Liver (tissue), 9 donors: Measurements from ENCODE around the gene ILKAP. TPM values are rescaled to one million over a fixed set of nuclear protein-coding genes. Genes with fewer than 3 reads are reported as not detected.

ENCODE experiments used
- DNase-seq: peaks from one replicate; pipeline ENCODE4 v3.0.0-alpha.2; 2017; ENCODE audit warnings: low spot score
- H3K27ac ChIP-seq, 2 donors: one replicate each; pipeline ENCODE4 v1.7.0; 2013; ENCODE audit warnings: inconsistent platforms in 2 of 2, low read length in 2 of 2, control low read depth in 1 of 2, low read depth in 1 of 2, mild to moderate bottlenecking in 1 of 2
- H3K27me3 ChIP-seq, 4 donors: one replicate each; pipeline versions ENCODE4 v1.6.1 to v1.7.0; 2013; ENCODE audit warnings: low read length in 3 of 4, inconsistent platforms in 1 of 4, mild to moderate bottlenecking in 1 of 4, moderate library complexity in 1 of 4; ENCODE audit not compliant: control insufficient read depth in 4 of 4, insufficient read depth in 4 of 4
- H3K36me3 ChIP-seq, 4 donors: one replicate each; pipeline versions ENCODE4 v1.6.1 to v1.7.0; 2013; ENCODE audit warnings: low read length in 3 of 4, mild to moderate bottlenecking in 3 of 4, low read depth in 1 of 4, moderate library complexity in 1 of 4; ENCODE audit not compliant: control insufficient read depth in 4 of 4, insufficient read depth in 3 of 4
- H3K4me1 ChIP-seq, 4 donors: one replicate each; pipeline versions ENCODE4 v1.6.1 to v1.7.0; 2013; ENCODE audit warnings: low read length in 3 of 4, mild to moderate bottlenecking in 3 of 4, moderate library complexity in 1 of 4; ENCODE audit not compliant: control insufficient read depth in 4 of 4, insufficient read depth in 4 of 4
- H3K4me3 ChIP-seq, 3 donors: one replicate each; pipeline versions ENCODE4 v1.6.1 to v1.7.0; 2013; ENCODE audit warnings: low read length in 3 of 3, control low read depth in 1 of 3, low read depth in 1 of 3, mild to moderate bottlenecking in 1 of 3
- H3K9ac ChIP-seq, 2 donors: one replicate each; pipeline ENCODE4 v1.7.0; 2013; ENCODE audit warnings: low read length in 2 of 2, mild to moderate bottlenecking in 2 of 2, moderate library complexity in 2 of 2, control low read depth in 1 of 2, low read depth in 1 of 2
- H3K9me3 ChIP-seq, 4 donors: one replicate each; pipeline versions ENCODE4 v1.6.1 to v1.7.0; 2013; ENCODE audit warnings: low read length in 3 of 4; ENCODE audit not compliant: control insufficient read depth in 4 of 4
- EGR1 ChIP-seq, 2 donors: IDR thresholded peaks; 2 replicates each; pipeline ENCODE4 v1.6.1; 2016 to 2018; ENCODE audit warnings: antibody characterized with exemption in 2 of 2, low read depth in 2 of 2
- FOXA1 ChIP-seq: IDR thresholded peaks from 2 replicates; pipeline ENCODE4 v1.6.1; 2016; ENCODE audit warnings: antibody characterized with exemption
- FOXA2 ChIP-seq: IDR thresholded peaks from 2 replicates; pipeline ENCODE4 v1.6.1; 2016; ENCODE audit warnings: antibody characterized with exemption
- GABPA ChIP-seq, 2 donors: IDR thresholded peaks in 1 of 2; conservative IDR thresholded peaks in 1 of 2; 2 replicates each; pipeline ENCODE4 v1.6.1; 2016; ENCODE audit warnings: antibody characterized with exemption in 2 of 2, mild to moderate bottlenecking in 1 of 2, moderate library complexity in 1 of 2
- HNF4A ChIP-seq, 2 donors: conservative IDR thresholded peaks; 2 replicates each; pipeline ENCODE4 v1.6.1; 2016; ENCODE audit warnings: antibody characterized with exemption in 2 of 2, mild to moderate bottlenecking in 2 of 2
- HNF4G ChIP-seq: IDR thresholded peaks from 2 replicates; pipeline ENCODE4 v1.6.1; 2016; ENCODE audit warnings: antibody characterized with exemption
- JUND ChIP-seq, 2 donors: IDR thresholded peaks; 2 replicates each; pipeline ENCODE4 v1.6.1; 2016; ENCODE audit warnings: antibody characterized with exemption in 2 of 2
- NR2F2 ChIP-seq: IDR thresholded peaks from 2 replicates; pipeline ENCODE4 v1.6.1; 2016; ENCODE audit warnings: antibody characterized with exemption
- RAD21 ChIP-seq, 2 donors: IDR thresholded peaks; 2 replicates each; pipeline ENCODE4 v1.6.1; 2016; ENCODE audit warnings: antibody characterized with exemption in 2 of 2, mild to moderate bottlenecking in 2 of 2
- RXRA ChIP-seq, 2 donors: IDR thresholded peaks; 2 replicates each; pipeline ENCODE4 v1.6.1; 2017 to 2018; ENCODE audit warnings: antibody characterized with exemption in 2 of 2, mild to moderate bottlenecking in 1 of 2
- SP1 ChIP-seq: IDR thresholded peaks from 2 replicates; pipeline ENCODE4 v1.6.1; 2018; ENCODE audit warnings: antibody characterized with exemption, mild to moderate bottlenecking
- TAF1 ChIP-seq: conservative IDR thresholded peaks from 2 replicates; pipeline ENCODE4 v1.6.1; 2016; ENCODE audit warnings: antibody characterized with exemption, mild to moderate bottlenecking
- YY1 ChIP-seq: IDR thresholded peaks from 2 replicates; pipeline ENCODE4 v1.6.1; 2016; ENCODE audit warnings: antibody characterized with exemption, mild to moderate bottlenecking
- WGBS: extraction: QIAGEN DNeasy Blood & Tissue Kit; methylation state at CpG from one replicate; pipeline ENCODE4 v1.1.7; 2013; 5-methylcytosine and 5-hydroxymethylcytosine counted together
- polyA plus RNA-seq, 2 donors: library from polyadenylated mRNA; stranded (reverse) in 1 of 2; unstranded in 1 of 2; fragments of 200-250 nt in 1 of 2; fragments of >200 nt in 1 of 2; fragmentation: Nextera tagmentation in 1 of 2; extraction: Ambion mirVana in 1 of 2; gene quantifications; one replicate each; pipeline versions ENCODE4 v1.2.1 to v1.2.3, GENCODE V29; 2013 to 2015
- total RNA-seq, 2 donors: library from RNA; depleted of rRNA; stranded (reverse); fragments of >200 nt; gene quantifications; one replicate each; pipeline ENCODE4 v1.2.3, GENCODE V29; 2014
- TF ChIP-seq, protein P1 (sequence below): fragments of 150-350 bp; IDR thresholded peaks from 2 replicates; pipeline ENCODE4 v1.5.1; 2017; ENCODE audit warnings: improper control_type of control experiment, low read depth, low read length; ENCODE audit not compliant: missing input control
- TF ChIP-seq, protein P2 (sequence below): IDR thresholded peaks from 2 replicates; pipeline ENCODE4 v1.6.1; 2016; ENCODE audit warnings: antibody characterized with exemption, mild to moderate bottlenecking
- TF ChIP-seq, protein P3 (sequence below): IDR thresholded peaks from 2 replicates; pipeline ENCODE4 v1.6.1; 2016; ENCODE audit warnings: antibody characterized with exemption
- TF ChIP-seq, protein P4 (sequence below): IDR thresholded peaks from 2 replicates; pipeline ENCODE4 v1.6.1; 2016; ENCODE audit warnings: antibody characterized with exemption
- TF ChIP-seq, protein P5 (sequence below): IDR thresholded peaks from 2 replicates; pipeline ENCODE4 v1.6.1; 2016; ENCODE audit warnings: antibody characterized with exemption
- donor health status: healthy.
- donor health status: healthy.
- donor health status: healthy.
- donor health status: healthy.
- donor health status: healthy.

Gene ILKAP
- total and polyA plus RNA-seq, 4 donors, result 15.0 to 21.1 (median 20.0) TPM

DNA sequence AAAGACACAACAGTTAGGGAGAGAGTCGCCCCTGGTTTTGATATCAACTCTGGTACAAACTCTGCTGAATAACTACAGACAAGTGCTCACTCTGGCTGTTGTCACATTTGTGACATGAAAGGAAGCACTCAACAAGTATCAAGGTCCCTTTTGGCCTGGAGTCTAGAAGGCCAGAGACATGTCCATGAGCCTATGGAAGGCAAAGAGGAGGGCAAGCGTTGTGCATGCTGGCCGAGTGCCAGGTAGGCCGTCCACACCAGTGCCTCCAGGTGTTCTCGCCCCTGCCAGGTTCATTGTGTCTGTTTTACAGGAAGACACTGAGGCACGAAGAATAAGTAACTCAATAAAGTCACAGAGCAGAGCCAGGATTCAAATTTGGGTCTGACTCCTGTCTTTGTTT is 21.1 kb downstream of the ILKAP start:
- TF ChIP-seq NR2F2, result no peak
- no peak for TF ChIP-seq HNF4G
- TF ChIP-seq FOXA1, result no peak
- TF ChIP-seq, protein P1, sequence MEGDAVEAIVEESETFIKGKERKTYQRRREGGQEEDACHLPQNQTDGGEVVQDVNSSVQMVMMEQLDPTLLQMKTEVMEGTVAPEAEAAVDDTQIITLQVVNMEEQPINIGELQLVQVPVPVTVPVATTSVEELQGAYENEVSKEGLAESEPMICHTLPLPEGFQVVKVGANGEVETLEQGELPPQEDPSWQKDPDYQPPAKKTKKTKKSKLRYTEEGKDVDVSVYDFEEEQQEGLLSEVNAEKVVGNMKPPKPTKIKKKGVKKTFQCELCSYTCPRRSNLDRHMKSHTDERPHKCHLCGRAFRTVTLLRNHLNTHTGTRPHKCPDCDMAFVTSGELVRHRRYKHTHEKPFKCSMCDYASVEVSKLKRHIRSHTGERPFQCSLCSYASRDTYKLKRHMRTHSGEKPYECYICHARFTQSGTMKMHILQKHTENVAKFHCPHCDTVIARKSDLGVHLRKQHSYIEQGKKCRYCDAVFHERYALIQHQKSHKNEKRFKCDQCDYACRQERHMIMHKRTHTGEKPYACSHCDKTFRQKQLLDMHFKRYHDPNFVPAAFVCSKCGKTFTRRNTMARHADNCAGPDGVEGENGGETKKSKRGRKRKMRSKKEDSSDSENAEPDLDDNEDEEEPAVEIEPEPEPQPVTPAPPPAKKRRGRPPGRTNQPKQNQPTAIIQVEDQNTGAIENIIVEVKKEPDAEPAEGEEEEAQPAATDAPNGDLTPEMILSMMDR, result no peak
- TF ChIP-seq, protein P2, sequence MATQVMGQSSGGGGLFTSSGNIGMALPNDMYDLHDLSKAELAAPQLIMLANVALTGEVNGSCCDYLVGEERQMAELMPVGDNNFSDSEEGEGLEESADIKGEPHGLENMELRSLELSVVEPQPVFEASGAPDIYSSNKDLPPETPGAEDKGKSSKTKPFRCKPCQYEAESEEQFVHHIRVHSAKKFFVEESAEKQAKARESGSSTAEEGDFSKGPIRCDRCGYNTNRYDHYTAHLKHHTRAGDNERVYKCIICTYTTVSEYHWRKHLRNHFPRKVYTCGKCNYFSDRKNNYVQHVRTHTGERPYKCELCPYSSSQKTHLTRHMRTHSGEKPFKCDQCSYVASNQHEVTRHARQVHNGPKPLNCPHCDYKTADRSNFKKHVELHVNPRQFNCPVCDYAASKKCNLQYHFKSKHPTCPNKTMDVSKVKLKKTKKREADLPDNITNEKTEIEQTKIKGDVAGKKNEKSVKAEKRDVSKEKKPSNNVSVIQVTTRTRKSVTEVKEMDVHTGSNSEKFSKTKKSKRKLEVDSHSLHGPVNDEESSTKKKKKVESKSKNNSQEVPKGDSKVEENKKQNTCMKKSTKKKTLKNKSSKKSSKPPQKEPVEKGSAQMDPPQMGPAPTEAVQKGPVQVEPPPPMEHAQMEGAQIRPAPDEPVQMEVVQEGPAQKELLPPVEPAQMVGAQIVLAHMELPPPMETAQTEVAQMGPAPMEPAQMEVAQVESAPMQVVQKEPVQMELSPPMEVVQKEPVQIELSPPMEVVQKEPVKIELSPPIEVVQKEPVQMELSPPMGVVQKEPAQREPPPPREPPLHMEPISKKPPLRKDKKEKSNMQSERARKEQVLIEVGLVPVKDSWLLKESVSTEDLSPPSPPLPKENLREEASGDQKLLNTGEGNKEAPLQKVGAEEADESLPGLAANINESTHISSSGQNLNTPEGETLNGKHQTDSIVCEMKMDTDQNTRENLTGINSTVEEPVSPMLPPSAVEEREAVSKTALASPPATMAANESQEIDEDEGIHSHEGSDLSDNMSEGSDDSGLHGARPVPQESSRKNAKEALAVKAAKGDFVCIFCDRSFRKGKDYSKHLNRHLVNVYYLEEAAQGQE, result no peak
- TF ChIP-seq RXRA (IDR thresholded peaks at IDR 0.05), result no peak
- TF ChIP-seq, protein P3, sequence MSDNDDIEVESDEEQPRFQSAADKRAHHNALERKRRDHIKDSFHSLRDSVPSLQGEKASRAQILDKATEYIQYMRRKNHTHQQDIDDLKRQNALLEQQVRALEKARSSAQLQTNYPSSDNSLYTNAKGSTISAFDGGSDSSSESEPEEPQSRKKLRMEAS, result no peak
- TF ChIP-seq SP1, result no peak
- TF ChIP-seq, protein P4, sequence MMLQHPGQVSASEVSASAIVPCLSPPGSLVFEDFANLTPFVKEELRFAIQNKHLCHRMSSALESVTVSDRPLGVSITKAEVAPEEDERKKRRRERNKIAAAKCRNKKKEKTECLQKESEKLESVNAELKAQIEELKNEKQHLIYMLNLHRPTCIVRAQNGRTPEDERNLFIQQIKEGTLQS, result no peak
- TF ChIP-seq TAF1, result no peak
- no peak for TF ChIP-seq EGR1 (IDR thresholded peaks at IDR 0.05; ENCODE audit: low read depth in 2 of 2)
- TF ChIP-seq YY1, result no peak
- TF ChIP-seq GABPA (IDR thresholded peaks at IDR 0.05 in 1 of 2, conservative IDR thresholded peaks at IDR 0.05 in 1 of 2), result no peak
- TF ChIP-seq RAD21 (IDR thresholded peaks at IDR 0.05), result no peak
- TF ChIP-seq, protein P5, sequence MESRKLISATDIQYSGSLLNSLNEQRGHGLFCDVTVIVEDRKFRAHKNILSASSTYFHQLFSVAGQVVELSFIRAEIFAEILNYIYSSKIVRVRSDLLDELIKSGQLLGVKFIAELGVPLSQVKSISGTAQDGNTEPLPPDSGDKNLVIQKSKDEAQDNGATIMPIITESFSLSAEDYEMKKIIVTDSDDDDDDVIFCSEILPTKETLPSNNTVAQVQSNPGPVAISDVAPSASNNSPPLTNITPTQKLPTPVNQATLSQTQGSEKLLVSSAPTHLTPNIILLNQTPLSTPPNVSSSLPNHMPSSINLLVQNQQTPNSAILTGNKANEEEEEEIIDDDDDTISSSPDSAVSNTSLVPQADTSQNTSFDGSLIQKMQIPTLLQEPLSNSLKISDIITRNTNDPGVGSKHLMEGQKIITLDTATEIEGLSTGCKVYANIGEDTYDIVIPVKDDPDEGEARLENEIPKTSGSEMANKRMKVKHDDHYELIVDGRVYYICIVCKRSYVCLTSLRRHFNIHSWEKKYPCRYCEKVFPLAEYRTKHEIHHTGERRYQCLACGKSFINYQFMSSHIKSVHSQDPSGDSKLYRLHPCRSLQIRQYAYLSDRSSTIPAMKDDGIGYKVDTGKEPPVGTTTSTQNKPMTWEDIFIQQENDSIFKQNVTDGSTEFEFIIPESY, result no peak
- H3K9me3 ChIP-seq, result no peaks in the 10 kb centered on the region
- no peak overlapping the region for H3K4me3 ChIP-seq
- H3K27me3 ChIP-seq, result no peaks in the 10 kb centered on the region
- no peak for DNase-seq
- no peaks in the 10 kb centered on the region for H3K4me1 ChIP-seq
- 84% methylated on average over 6 of the region's 6 CpGs for WGBS
- no peak overlapping the region for H3K27ac ChIP-seq
- no peak overlapping the region for H3K9ac ChIP-seq
- peaks cover 18 to 88% (median 73%) of the 10 kb centered on the region in 4 donors for H3K36me3 ChIP-seq

DNA sequence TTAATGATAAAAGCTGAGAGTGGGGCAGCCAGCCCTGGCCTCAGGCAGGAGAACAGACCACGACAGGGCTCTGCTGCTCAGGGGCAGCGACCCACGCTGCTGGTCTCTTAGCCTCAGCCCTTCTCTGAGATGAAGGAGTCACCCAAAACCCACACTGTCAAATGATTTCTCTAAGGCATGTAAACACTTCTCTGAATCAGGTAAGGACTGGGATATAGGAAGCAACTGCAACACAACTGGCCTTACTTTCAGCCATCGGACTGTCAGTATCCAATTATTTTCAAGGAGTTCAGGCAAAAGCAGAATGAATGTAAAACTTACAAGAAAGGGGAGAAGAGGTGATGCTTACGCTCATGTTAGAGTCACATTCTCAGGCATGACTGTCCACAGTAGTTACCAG is 22.9 kb downstream of the ILKAP start:
- WGBS, result 96% methylated on average over 5 of the region's 5 CpGs
- H3K27ac ChIP-seq, result no peak overlapping the region

More for the DNA sequence above, 22.9 kb downstream of the ILKAP start:
- Histone ChIP-seq H3K36me3 (peaks cover 14 to 80% (median 70%) of the 10 kb centered on the region in 4 donors), H3K9ac (no peak overlapping the region), H3K4me3 (no peak overlapping the region), H3K27me3 (no peaks in the 10 kb centered on the region), H3K4me1 (no peaks in the 10 kb centered on the region), H3K9me3 (no peaks in the 10 kb centered on the region)
- TF ChIP-seq RAD21 (IDR thresholded peaks at IDR 0.05) (no peak), EGR1 (IDR thresholded peaks at IDR 0.05; ENCODE audit: low read depth in 2 of 2) (no peak), HNF4G (no peak), JUND (IDR thresholded peaks at IDR 0.05) (no peak), FOXA2 (no peak), HNF4A (conservative IDR thresholded peaks at IDR 0.05) (no peak), FOXA1 (no peak), SP1 (no peak), NR2F2 (no peak), RXRA (IDR thresholded peaks at IDR 0.05) (no peak)
- TF ChIP-seq, protein P2, result no peak
- TF ChIP-seq, protein P3, result no peak
- no peak for DNase-seq
